HG03432 (cell line): Measurements from ENCODE around the gene BYSL.
"Not testable (repeated sequence)": the region's sequence is repeated elsewhere in the genome, so short reads cannot be mapped to it uniquely, and the experiment has no call there.

Source experiments
- ATAC-seq: cut with Tn5 transposase; IDR thresholded peaks from one replicate; pipeline ENCODE4 v1.9.1; 2021; ENCODE audit warnings: mild to moderate bottlenecking, moderate library complexity; ENCODE audit not compliant: unreplicated experiment

Gene BYSL

GRCh38 chr6:41941280-41942066 lies 20.2 kb downstream of the BYSL start, which contains the start of gene CCND3:
Gene CCND3 (minus strand): TSS chr6:41941808. CDS start chr6:41941649, 159 bp downstream.
- peak; percentile 90 for ATAC-seq

GRCh38 chr6:41942067-41942851 lies 21.0 kb downstream of the BYSL start:
- no peak for ATAC-seq

GRCh38 chr6:41942882-41943281 lies 21.6 kb downstream of the BYSL start:
- ATAC-seq = not testable (repeated sequence)

GRCh38 chr6:41943456-41943855 lies 22.2 kb downstream of the BYSL start:
- no peak for ATAC-seq

- ATAC-seq = no peak
Measured at GRCh38 chr6:41947581-41948220, 26.4 kb downstream of the BYSL start.

- ATAC-seq = no peak
Measured at GRCh38 chr6:41954668-41955067, 33.4 kb downstream of the BYSL start.

GRCh38 chr6:41955412-41955811 lies 34.1 kb downstream of the BYSL start:
- no peak for ATAC-seq

- no peak for ATAC-seq
Measured at GRCh38 chr6:41957117-41957516, 35.8 kb downstream of the BYSL start.

GRCh38 chr6:41958022-41958856 lies 36.9 kb downstream of the BYSL start:
- no peak for ATAC-seq

- ATAC-seq = no peak
Measured at GRCh38 chr6:41960028-41960427, 38.7 kb downstream of the BYSL start.

GRCh38 chr6:41963371-41963770 lies 42.1 kb downstream of the BYSL start:
- no peak for ATAC-seq

- ATAC-seq = no peak
Measured at GRCh38 chr6:41964201-41964887, 43.0 kb downstream of the BYSL start.

GRCh38 chr6:41965429-41966213 lies 44.3 kb downstream of the BYSL start:
- ATAC-seq = no peak

GRCh38 chr6:41966214-41966920 lies 45.1 kb downstream of the BYSL start:
- no peak for ATAC-seq

GRCh38 chr6:41966961-41967311 lies 45.6 kb downstream of the BYSL start:
- ATAC-seq = no peak

- ATAC-seq = no peak
Measured at GRCh38 chr6:41967312-41968287, 46.3 kb downstream of the BYSL start.

- no peak for ATAC-seq
Measured at GRCh38 chr6:41970436-41970846, 49.1 kb downstream of the BYSL start.

- no peak for ATAC-seq
Measured at GRCh38 chr6:41972826-41973225, 51.5 kb downstream of the BYSL start.
